Kidney (tissue), 14 donors: ENCODE data around the gene DAG1. TPM values are rescaled to one million over a fixed set of nuclear protein-coding genes. Genes with fewer than 3 reads are reported as not detected.

ENCODE experiments used
- DNase-seq, 5 donors: peaks; one replicate each; pipeline ENCODE4 v3.0.0-alpha.2; 2013 to 2020
- FAIRE-seq: peaks from 2 replicates; lab custom pipeline; 2012; peaks lifted over from hg19 to GRCh38; lab: Jason Lieb, UNC
- H3K27ac ChIP-seq, 2 donors: one replicate each; pipeline ENCODE4 v1.7.0; 2013; ENCODE audit warnings: low read depth in 2 of 2, low read length in 2 of 2, inconsistent platforms in 1 of 2
- H3K27me3 ChIP-seq: one replicate; pipeline ENCODE4 v1.7.1; 2013; ENCODE audit warnings: low read length, inconsistent platforms; ENCODE audit not compliant: control insufficient read depth, insufficient read depth
- H3K36me3 ChIP-seq, 3 donors: one replicate each; pipeline versions ENCODE4 v1.7.0 to v1.7.1; 2013; ENCODE audit warnings: low read length in 3 of 3, control low read depth in 1 of 3, inconsistent platforms in 1 of 3; ENCODE audit not compliant: insufficient read depth in 3 of 3, control insufficient read depth in 2 of 3
- H3K4me1 ChIP-seq, 3 donors: one replicate each; pipeline versions ENCODE4 v1.7.0 to v1.7.1; 2013; ENCODE audit warnings: low read length in 3 of 3, inconsistent platforms in 1 of 3, low read depth in 1 of 3; ENCODE audit not compliant: control insufficient read depth in 2 of 3, insufficient read depth in 2 of 3
- H3K4me3 ChIP-seq, 3 donors: one replicate each; pipeline versions ENCODE4 v1.7.0 to v1.8.1; 2013; ENCODE audit warnings: low read length in 3 of 3, control low read depth in 1 of 3, inconsistent platforms in 1 of 3
- H3K9ac ChIP-seq, 3 donors: one replicate each; pipeline versions ENCODE4 v1.7.0 to v1.7.1; 2013; ENCODE audit warnings: low read length in 3 of 3, control low read depth in 1 of 3, inconsistent platforms in 1 of 3
- H3K9me3 ChIP-seq, 3 donors: one replicate each; pipeline versions ENCODE4 v1.7.0 to v1.7.1; 2013; ENCODE audit warnings: low read length in 3 of 3, control low read depth in 1 of 3, inconsistent platforms in 1 of 3; ENCODE audit not compliant: control insufficient read depth in 2 of 3, insufficient read depth in 1 of 3
- intact Hi-C: fragments of 100-400 bp; cut with DNase I; formaldehyde crosslinking; loops from one replicate; pipeline ENCODE4 v1.11.1; 2022
- polyA plus RNA-seq: library from polyadenylated mRNA; stranded (reverse); fragments of 350-450 nt; fragmentation: Illumina TruSeq; extraction: RNeasy Lipid Tissue Mini Kit (QIAGEN cat#74804); gene quantifications from one replicate; pipeline ENCODE4 v1.2.3, GENCODE V29; 2014; ENCODE audit warnings: low read depth, low replicate concordance; ENCODE audit not compliant: insufficient read depth
- total RNA-seq: library from RNA; stranded (reverse); fragmentation: NEBNext Ultra II Directional; extraction: Animal tissue kit (Norgen Biotek cat#: 25700); gene quantifications from one replicate; pipeline ENCODE4 v1.2.1, GENCODE V29; 2021
- TF ChIP-seq, protein P1 (sequence below): IDR thresholded peaks from 3 replicates; pipeline ENCODE4 v1.5.1; 2012; ENCODE audit warnings: mild to moderate bottlenecking, moderate library complexity, borderline replicate concordance; ENCODE audit not compliant: insufficient read depth; ENCODE audit errors: extremely low read depth
- donor health status: control.
- donor health status: control.
- donor health status: control.
- donor health status: control.
- donor health status: control.
- donor health status: DM: yes; HTN: yes; CAD: no.
- donor health status: Normal renal cell carcinoma (clear cell type).

DAG1 gene
- total and polyA plus RNA-seq, 2 donors from 2014 or later, result 40.4 to 122 TPM

DNA sequence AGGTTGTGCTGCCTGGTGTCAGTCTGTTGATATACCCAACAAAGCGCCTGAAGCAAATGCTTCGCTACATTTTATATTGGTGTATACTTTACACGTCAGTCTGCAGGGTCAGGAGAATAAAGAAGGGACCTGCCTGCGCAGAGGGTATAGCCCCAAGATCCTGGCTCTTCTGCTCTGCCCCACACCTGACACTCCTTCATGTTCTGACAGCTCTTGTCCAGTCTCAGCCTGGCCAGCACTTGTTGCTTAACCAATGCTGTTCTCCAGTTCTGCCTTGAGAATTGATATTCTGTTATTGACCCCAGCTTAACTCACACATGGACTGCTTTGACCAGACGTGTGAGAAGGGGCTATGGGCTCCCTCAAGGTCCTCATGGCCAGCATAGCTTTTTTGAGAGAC lies 48.4 kb downstream of the DAG1 start:
- Histone ChIP-seq H3K9me3 (no peaks in the 10 kb centered on the region), H3K36me3 (peaks cover 0 to 24% (median 9%) of the 10 kb centered on the region in 3 donors), H3K4me3 (no peak overlapping the region), H3K27me3 (no peaks in the 10 kb centered on the region), H3K4me1 (peaks cover 0 to 5% (median 0%) of the 10 kb centered on the region in 3 donors), H3K27ac (no peak overlapping the region), H3K9ac (no peak overlapping the region)
- TF ChIP-seq, protein P1, sequence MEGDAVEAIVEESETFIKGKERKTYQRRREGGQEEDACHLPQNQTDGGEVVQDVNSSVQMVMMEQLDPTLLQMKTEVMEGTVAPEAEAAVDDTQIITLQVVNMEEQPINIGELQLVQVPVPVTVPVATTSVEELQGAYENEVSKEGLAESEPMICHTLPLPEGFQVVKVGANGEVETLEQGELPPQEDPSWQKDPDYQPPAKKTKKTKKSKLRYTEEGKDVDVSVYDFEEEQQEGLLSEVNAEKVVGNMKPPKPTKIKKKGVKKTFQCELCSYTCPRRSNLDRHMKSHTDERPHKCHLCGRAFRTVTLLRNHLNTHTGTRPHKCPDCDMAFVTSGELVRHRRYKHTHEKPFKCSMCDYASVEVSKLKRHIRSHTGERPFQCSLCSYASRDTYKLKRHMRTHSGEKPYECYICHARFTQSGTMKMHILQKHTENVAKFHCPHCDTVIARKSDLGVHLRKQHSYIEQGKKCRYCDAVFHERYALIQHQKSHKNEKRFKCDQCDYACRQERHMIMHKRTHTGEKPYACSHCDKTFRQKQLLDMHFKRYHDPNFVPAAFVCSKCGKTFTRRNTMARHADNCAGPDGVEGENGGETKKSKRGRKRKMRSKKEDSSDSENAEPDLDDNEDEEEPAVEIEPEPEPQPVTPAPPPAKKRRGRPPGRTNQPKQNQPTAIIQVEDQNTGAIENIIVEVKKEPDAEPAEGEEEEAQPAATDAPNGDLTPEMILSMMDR, result no peak
- DNase-seq, result no peak
- intact Hi-C loops, result no loop called here
- FAIRE-seq, result no peak

- no peaks in the 10 kb centered on the region for H3K27me3 ChIP-seq
- DNase-seq, result no peak
- H3K9ac ChIP-seq, result no peak overlapping the region
- H3K36me3 ChIP-seq, result peaks cover 0 to 27% (median 5%) of the 10 kb centered on the region in 3 donors
- FAIRE-seq, result no peak
- H3K4me3 ChIP-seq, result no peak overlapping the region
- intact Hi-C loops, result no loop called here
- H3K27ac ChIP-seq, result no peak overlapping the region
- peaks cover 0 to 5% (median 0%) of the 10 kb centered on the region in 3 donors for H3K4me1 ChIP-seq
- H3K9me3 ChIP-seq, result no peaks in the 10 kb centered on the region
- TF ChIP-seq, protein P1, result no peak
These were observed 49.2 kb downstream of the DAG1 start for GRCh38 chr3:49519296-49519695.

- TF ChIP-seq, protein P1, result no peak
- peaks cover 0 to 27% (median 5%) of the 10 kb centered on the region in 3 donors for H3K36me3 ChIP-seq
- no peak for DNase-seq
- H3K27ac ChIP-seq, result no peak overlapping the region
- H3K4me1 ChIP-seq, result peaks cover 0 to 5% (median 0%) of the 10 kb centered on the region in 3 donors
- intact Hi-C loops, result no loop called here
- no peaks in the 10 kb centered on the region for H3K27me3 ChIP-seq
- no peak for FAIRE-seq
- H3K9ac ChIP-seq, result no peak overlapping the region
- H3K4me3 ChIP-seq, result no peak overlapping the region
- no peaks in the 10 kb centered on the region for H3K9me3 ChIP-seq
These were observed 49.9 kb downstream of the DAG1 start for GRCh38 chr3:49519916-49520385.
